Right atrium auricular region (tissue), 2 donors: Measurements from ENCODE around the gene FBXL7. TPM values are rescaled to one million over a fixed set of nuclear protein-coding genes. Genes with fewer than 3 reads are reported as not detected.

Experiments used
- DNase-seq: peaks from one replicate; pipeline ENCODE4 v3.0.0-alpha.2; 2019; ENCODE audit warnings: low spot score
- H3K27ac ChIP-seq, 2 donors: fragments of 200-600 bp; sonication (generic); 1 replicate in 1 of 2; 2 replicates in 1 of 2; pipeline ENCODE4 v1.5.1; 2016 to 2019
- H3K27me3 ChIP-seq, 2 donors: fragments of 200-600 bp; sonication (generic); one replicate each; pipeline versions ENCODE4 v1.5.1 to v1.6.0; 2017 to 2019
- H3K36me3 ChIP-seq: fragments of 200-600 bp; sonication (generic); one replicate; pipeline ENCODE4 v1.5.1; 2016
- H3K4me1 ChIP-seq, 2 donors: fragments of 200-600 bp; sonication (generic); one replicate each; pipeline versions ENCODE4 v1.5.1 to v1.6.0; 2017 to 2019
- H3K4me3 ChIP-seq, 2 donors: fragments of 200-600 bp; sonication (generic); 1 replicate in 1 of 2; 2 replicates in 1 of 2; pipeline ENCODE4 v1.5.1; 2017 to 2019; ENCODE audit warnings: mild to moderate bottlenecking in 1 of 2, moderate library complexity in 1 of 2
- H3K9me3 ChIP-seq, 2 donors: fragments of 200-600 bp; sonication (generic); one replicate each; pipeline ENCODE4 v1.5.1; 2019
- microRNA counts, 2 donors: library from miRNA; unstranded; fragments of <30 nt; microRNA quantifications; one replicate each; lab custom pipeline; 2016 to 2017
- microRNA-seq, 2 donors: library from miRNA; unstranded; fragments of <30 nt; microRNA quantifications; one replicate each; pipeline ENCODE4, GENCODE V29; 2016 to 2017; ENCODE audit warnings: borderline number of aligned reads in 2 of 2, borderline replicate concordance in 1 of 2
- total RNA-seq, 2 donors: library from RNA; depleted of rRNA; stranded (reverse); fragments of >200 nt; gene quantifications; one replicate each; pipeline ENCODE4 v1.1.0, GENCODE V29; 2016
- TF ChIP-seq, protein P1 (sequence below), 2 donors: fragments of 200-600 bp; sonication (generic); IDR thresholded peaks; one replicate each; pipeline ENCODE4 v1.5.1; 2019; ENCODE audit warnings: antibody characterized with exemption in 2 of 2

Gene FBXL7
- total RNA-seq, 2 donors from 2014 or later: 16.6 to 18.4 TPM

DNA sequence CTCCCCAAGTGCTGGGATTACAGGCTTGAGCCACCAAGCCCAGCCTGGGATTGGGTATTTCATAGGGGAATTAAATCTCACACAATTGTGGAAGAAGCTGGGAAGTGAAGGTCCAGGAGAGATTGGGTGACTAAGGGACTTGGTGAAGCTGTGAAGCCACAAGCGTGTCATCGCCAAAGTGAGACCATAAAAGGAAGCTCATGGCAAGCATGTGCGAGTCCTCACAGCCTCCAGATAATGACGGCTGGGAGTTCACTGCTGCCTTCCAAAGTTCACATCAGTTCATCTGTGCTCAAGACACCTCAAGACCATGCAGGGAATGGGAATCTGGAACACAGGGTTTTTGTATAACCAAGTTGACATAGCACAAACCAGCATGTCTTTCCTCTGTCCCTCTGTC is 469.0 kb downstream of the FBXL7 start:
- no peak overlapping the region for H3K27ac ChIP-seq
- H3K4me1 ChIP-seq: no peaks in the 10 kb centered on the region
- no peak for DNase-seq
- no peak overlapping the region for H3K4me3 ChIP-seq
- TF ChIP-seq, protein P1, sequence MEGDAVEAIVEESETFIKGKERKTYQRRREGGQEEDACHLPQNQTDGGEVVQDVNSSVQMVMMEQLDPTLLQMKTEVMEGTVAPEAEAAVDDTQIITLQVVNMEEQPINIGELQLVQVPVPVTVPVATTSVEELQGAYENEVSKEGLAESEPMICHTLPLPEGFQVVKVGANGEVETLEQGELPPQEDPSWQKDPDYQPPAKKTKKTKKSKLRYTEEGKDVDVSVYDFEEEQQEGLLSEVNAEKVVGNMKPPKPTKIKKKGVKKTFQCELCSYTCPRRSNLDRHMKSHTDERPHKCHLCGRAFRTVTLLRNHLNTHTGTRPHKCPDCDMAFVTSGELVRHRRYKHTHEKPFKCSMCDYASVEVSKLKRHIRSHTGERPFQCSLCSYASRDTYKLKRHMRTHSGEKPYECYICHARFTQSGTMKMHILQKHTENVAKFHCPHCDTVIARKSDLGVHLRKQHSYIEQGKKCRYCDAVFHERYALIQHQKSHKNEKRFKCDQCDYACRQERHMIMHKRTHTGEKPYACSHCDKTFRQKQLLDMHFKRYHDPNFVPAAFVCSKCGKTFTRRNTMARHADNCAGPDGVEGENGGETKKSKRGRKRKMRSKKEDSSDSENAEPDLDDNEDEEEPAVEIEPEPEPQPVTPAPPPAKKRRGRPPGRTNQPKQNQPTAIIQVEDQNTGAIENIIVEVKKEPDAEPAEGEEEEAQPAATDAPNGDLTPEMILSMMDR (IDR thresholded peaks at IDR 0.05): no peak
- H3K9me3 ChIP-seq: no peaks in the 10 kb centered on the region
- no peaks in the 10 kb centered on the region for H3K36me3 ChIP-seq
- H3K27me3 ChIP-seq: no peaks in the 10 kb centered on the region

DNA sequence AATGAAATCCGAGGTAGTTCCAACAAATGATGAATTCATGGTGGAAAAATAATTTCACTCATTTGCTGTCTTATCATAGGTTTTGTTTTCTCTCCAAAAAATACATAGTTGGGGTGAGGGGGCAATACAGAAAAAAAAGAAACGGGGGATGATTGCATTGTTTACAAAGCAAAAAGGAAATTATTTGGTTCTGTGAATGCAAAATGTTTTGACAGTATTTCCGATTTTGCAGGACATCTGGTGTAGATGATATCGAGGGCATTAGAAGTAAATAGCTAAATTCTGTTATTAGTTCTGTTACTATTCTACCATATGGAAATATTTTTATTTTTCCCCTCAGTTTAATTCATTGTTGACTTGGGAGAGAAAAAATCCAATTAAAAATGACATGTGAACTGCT is 477.9 kb downstream of the FBXL7 start:
- H3K27me3 ChIP-seq: no peaks in the 10 kb centered on the region
- no peaks in the 10 kb centered on the region for H3K36me3 ChIP-seq
- H3K9me3 ChIP-seq: no peaks in the 10 kb centered on the region
- no peak overlapping the region for H3K27ac ChIP-seq
- no peak overlapping the region for H3K4me3 ChIP-seq
- no peaks in the 10 kb centered on the region for H3K4me1 ChIP-seq
- TF ChIP-seq, protein P1 (IDR thresholded peaks at IDR 0.05): no peak
- no peak for DNase-seq

DNA sequence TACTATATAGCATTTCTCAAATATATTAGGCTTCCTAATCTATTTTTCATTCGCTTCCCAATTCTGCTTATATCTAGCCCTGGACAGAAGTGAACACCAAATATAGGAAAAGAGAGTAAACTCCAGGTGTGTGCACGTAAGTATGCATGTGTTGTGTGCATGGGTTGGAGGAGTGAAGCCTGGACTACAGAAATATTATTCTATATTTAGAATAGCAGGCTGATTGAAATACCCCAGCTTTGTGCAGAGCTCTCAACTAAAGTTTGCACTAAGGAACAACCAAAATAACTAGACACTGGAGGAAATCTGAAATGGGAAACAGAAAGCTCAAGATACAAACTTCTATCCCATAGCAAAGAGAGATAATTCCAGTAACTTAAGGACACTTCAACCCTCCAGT is 480.9 kb downstream of the FBXL7 start:
- no peaks in the 10 kb centered on the region for H3K36me3 ChIP-seq
- TF ChIP-seq, protein P1 (IDR thresholded peaks at IDR 0.05): no peak
- no peaks in the 10 kb centered on the region for H3K9me3 ChIP-seq
- no peak for DNase-seq
- no peaks in the 10 kb centered on the region for H3K27me3 ChIP-seq
- no peak overlapping the region for H3K4me3 ChIP-seq
- no peaks in the 10 kb centered on the region for H3K4me1 ChIP-seq
- no peak overlapping the region for H3K27ac ChIP-seq

DNA sequence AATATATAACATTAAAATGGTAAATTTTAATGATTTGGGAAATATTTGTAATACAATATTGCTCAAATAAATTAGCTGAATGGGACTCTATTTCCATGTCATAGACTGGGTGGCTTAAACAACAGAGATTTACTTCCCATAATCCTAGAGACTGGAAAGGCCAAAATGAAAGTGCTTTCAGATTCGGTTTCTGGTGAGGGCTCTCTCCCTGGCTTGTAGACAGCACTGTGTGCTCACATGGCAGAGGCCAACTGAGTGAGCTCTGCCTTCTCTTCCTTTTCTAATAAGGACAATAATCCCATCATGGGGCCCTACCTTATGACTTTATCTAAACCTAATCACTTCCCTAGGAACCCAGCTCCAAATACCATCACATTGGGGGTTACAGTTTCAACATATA is 483.4 kb downstream of the FBXL7 start:
- H3K4me1 ChIP-seq: no peaks in the 10 kb centered on the region
- H3K27me3 ChIP-seq: no peaks in the 10 kb centered on the region
- H3K4me3 ChIP-seq: no peak overlapping the region
- H3K9me3 ChIP-seq: no peaks in the 10 kb centered on the region
- TF ChIP-seq, protein P1 (IDR thresholded peaks at IDR 0.05): no peak
- no peak for DNase-seq
- H3K36me3 ChIP-seq: no peaks in the 10 kb centered on the region
- H3K27ac ChIP-seq: no peak overlapping the region

MicroRNAs within 50 kb of the gene (microRNA counts, 767-probe panel; counts per million panel counts)
- microRNA hsa-miR-887 (lab: Ali Mortazavi, UCI): 0 to 31.0 counts per million in 2 donors

Small RNA genes lying within 50 kb of the gene (microRNA-seq; reads per million reads assigned to microRNA genes)
- 198 to 227 reads per million in 2 donors for gene MIR887
